WTC11 (cell line): Measurements from ENCODE around the gene MKS1.

Source experiments
- RELA ChIP-seq: sonication (generic); formaldehyde crosslinking; IDR thresholded peaks from 2 replicates; pipeline ENCODE4 v1.8.1; 2022; ENCODE audit warnings: missing genetic modification reagents, mild to moderate bottlenecking, borderline replicate concordance
- TF ChIP-seq, protein P1 (sequence below): sonication (generic); formaldehyde crosslinking; IDR thresholded peaks from 2 replicates; pipeline ENCODE4 v1.8.0; 2022; ENCODE audit warnings: mild to moderate bottlenecking, missing genetic modification reagents

DNA sequence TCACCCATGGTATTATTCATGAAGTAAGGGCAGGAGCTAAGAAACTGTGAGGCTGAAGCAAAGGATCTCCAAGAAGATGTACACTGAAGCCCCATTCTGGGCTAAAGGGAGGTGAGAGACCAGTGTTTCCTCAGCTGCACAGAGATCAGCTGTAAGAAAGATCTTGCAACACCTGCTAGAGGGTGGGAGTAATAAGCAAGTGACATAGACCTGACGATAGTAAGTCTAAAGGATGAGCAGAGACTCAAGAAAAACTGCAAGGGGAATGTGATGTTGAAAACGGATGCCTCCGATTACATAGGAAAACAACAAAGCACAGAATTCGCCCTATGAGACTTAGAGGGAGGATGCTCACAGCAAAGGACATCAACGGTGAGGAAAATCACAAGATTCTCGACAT lies 52.4 kb downstream of the MKS1 start, which contains the start of gene OR4D2:
- TF ChIP-seq, protein P1, sequence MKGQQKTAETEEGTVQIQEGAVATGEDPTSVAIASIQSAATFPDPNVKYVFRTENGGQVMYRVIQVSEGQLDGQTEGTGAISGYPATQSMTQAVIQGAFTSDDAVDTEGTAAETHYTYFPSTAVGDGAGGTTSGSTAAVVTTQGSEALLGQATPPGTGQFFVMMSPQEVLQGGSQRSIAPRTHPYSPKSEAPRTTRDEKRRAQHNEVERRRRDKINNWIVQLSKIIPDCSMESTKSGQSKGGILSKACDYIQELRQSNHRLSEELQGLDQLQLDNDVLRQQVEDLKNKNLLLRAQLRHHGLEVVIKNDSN (CRISPR knock-in tag): no peak
- TF ChIP-seq RELA (CRISPR knock-in tag): no peak
